ENCODE results near the gene SMARCE1. TPM values are rescaled to one million over a fixed set of nuclear protein-coding genes. Genes with fewer than 3 reads are reported as not detected.

The SMARCE1 gene
- total RNA-seq = 63.4 and 96.1 TPM in 2 replicates

DNA sequence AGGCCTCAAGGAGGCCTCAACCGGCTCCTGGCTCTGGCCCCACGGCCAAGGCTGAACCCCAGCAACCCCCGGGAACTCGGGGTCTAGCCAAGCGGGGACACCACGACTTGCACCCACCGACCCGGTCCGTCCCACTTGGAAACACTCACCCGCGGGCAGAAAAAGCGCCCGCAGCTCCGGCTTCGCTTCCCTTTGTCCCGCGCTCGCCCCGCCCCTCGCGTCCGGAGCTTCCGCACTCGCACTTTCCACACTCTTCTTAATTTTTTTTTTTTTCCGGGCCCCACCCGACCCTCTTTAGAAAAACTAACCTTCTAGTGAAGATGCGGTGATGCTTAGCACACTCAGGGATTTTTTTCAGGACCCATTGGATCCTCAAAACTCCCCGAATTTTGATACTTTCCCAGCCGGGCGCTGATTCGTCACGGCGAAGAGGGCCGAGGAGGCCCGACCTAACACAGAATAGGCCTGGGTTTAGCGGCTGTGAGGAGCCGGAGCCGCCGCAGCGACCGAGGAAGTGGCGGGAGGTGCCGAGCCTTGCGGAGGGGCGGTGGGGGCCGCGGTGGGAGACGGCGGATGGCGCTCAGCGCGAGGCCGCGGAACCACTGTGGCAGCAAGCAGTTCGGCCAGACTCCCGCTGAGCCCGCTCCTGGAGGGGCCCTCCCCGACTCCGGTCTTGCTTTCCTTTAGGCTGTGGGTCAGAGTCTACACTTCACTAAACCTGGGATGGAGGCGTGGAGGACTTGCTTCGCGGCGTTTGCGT is at the start of gene SMARCE1:
Gene SMARCE1 (minus strand): TSS at position 195 of the 760 bp plus-strand sequence. CDS start 2,016 bp downstream, outside the sequence.

DNA sequence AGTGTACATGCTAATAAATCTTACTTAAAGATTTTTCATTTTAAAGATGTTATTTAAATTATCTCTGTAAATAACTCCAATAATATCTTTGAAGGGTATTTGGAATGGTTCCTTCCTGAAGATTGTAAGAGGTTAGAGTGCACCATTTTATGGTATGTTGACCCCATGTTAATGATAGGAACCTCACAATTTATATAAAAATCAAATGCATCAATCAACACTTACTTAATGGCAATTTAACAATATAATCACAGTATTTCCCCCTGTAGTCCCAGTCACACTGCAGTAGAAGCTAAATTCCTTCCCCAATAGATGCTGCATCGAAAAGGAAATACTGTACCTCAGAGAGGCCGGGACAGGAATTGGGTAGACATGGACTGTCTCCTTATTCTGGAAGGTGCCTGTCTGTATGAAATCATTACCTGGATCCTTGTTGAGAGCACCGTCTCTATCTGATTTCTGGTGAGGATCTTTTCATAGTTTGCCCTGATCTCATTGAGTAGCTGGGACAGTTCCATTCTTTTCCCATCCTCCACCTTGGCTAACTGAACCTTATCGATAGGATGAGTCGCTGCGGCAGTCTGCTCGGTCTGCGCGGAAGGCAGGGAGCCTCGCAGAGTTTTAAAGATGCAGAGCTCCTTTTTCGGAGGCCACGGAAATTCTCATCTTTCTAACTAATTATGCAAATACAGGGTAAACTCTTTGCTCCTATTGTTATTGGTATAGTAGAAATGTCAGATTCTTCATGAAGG is 17.1 kb upstream of the SMARCE1 start, which contains the start of gene KRT222:
Gene KRT222 (minus strand): TSS at position 596 of the 752 bp plus-strand sequence. CDS start 78 bp downstream, at position 518.

Other genes starting within 250 kb of the SMARCE1 start
- gene TOP2A, start 229.9 kb downstream of the SMARCE1 start, total RNA-seq = 5.5 and 143 TPM in 2 replicates
- 313 and 804 TPM in 2 replicates for gene IGFBP4, start 204.4 kb downstream of the SMARCE1 start, total RNA-seq
- gene TNS4, start 146.2 kb downstream of the SMARCE1 start, total RNA-seq = under 0.01 and 2.3 TPM in 2 replicates
- 0.13 TPM in 1 of 2 replicates, not detected in the other for gene CCR7, start 82.3 kb downstream of the SMARCE1 start, total RNA-seq
- gene KRT222, start 17.4 kb upstream of the SMARCE1 start, total RNA-seq = 0.16 and 1.3 TPM in 2 replicates
- gene KRT24, start 55.9 kb upstream of the SMARCE1 start, total RNA-seq = not detected in 2 replicates
- not detected in 2 replicates for gene KRT25, start 107.5 kb upstream of the SMARCE1 start, total RNA-seq
- not detected in 2 replicates for gene KRT26, start 124.4 kb upstream of the SMARCE1 start, total RNA-seq
- gene KRT27, start 134.7 kb upstream of the SMARCE1 start, total RNA-seq = 0.51 TPM in 1 of 2 replicates, not detected in the other
- gene KRT28, start 152.1 kb upstream of the SMARCE1 start, total RNA-seq = 0.51 TPM in 1 of 2 replicates, not detected in the other
- 10.3 and 49.9 TPM in 2 replicates for gene KRT10, start 174.8 kb upstream of the SMARCE1 start, total RNA-seq
- gene KRT12, start 219.4 kb upstream of the SMARCE1 start, total RNA-seq = 0.13 TPM in 1 of 2 replicates, not detected in the other
- gene KRT20, start 237.4 kb upstream of the SMARCE1 start, total RNA-seq = under 0.01 TPM in 1 of 2 replicates, not detected in the other

All from mesangial cell (primary cell).